H1 (cell line): ENCODE results near the gene CRYBB3. TPM values are rescaled to one million over a fixed set of nuclear protein-coding genes. Genes with fewer than 3 reads are reported as not detected.

Source experiments
- CTCF ChIA-PET: fragments of 300-600 bp; sonication (Branson Sonifier 250); formaldehyde crosslinking; loops from one replicate; lab custom pipeline; 2021; ENCODE audit not compliant: partially characterized antibody; lab: Charles Lee
- POLR2A ChIA-PET: fragments of 300-600 bp; sonication (Branson Sonifier 250); formaldehyde crosslinking; loops from one replicate; lab custom pipeline; 2021; ENCODE audit warnings: inconsistent platforms; ENCODE audit not compliant: partially characterized antibody; lab: Charles Lee
- DNase-seq, 2 experiments: peaks; one replicate each; pipeline versions ENCODE4 v3.0.0 to v3.0.0-alpha.2; 2010 to 2022; ENCODE audit warnings: low spot score in 2 of 2, low read depth in 1 of 2, mixed read lengths in 1 of 2
- FAIRE-seq: peaks from 2 replicates; lab custom pipeline; 2011; peaks lifted over from hg19 to GRCh38; lab: Jason Lieb, UNC
- H2AFZ ChIP-seq: 2 replicates; pipeline ENCODE4 v1.8.1; 2012; ENCODE audit warnings: low read length, inconsistent platforms
- H2AK5ac ChIP-seq: 2 replicates; pipeline ENCODE4 v1.6.1; 2013; ENCODE audit warnings: low read depth, low read length
- H2BK120ac ChIP-seq: replicated peaks from 2 replicates; pipeline ENCODE3; 2013; ENCODE audit warnings: low read depth, low read length, inconsistent platforms
- H2BK12ac ChIP-seq: 2 replicates; pipeline ENCODE4 v1.6.1; 2013; ENCODE audit warnings: low read depth, low read length
- H2BK15ac ChIP-seq: 2 replicates; pipeline ENCODE4 v1.6.1; 2013; ENCODE audit warnings: low read length
- H2BK20ac ChIP-seq: 2 replicates; pipeline ENCODE4 v1.6.1; 2013; ENCODE audit warnings: low read length
- H2BK5ac ChIP-seq: 2 replicates; pipeline ENCODE4 v1.6.1; 2013; ENCODE audit warnings: low read depth, low read length
- H3K14ac ChIP-seq: 2 replicates; pipeline ENCODE4 v1.6.1; 2013; ENCODE audit warnings: inconsistent platforms; ENCODE audit not compliant: insufficient read length
- H3K18ac ChIP-seq: 2 replicates; pipeline ENCODE4 v1.6.1; 2013; ENCODE audit warnings: low read length; ENCODE audit errors: extremely low read depth
- H3K23ac ChIP-seq: 2 replicates; pipeline ENCODE4 v1.6.1; 2013; ENCODE audit warnings: inconsistent platforms; ENCODE audit not compliant: insufficient read length
- H3K23me2 ChIP-seq: 2 replicates; pipeline ENCODE4 v1.6.1; 2013; ENCODE audit warnings: low read depth, low read length
- H3K27ac ChIP-seq: 2 replicates; pipeline ENCODE4 v1.6.1; 2011; ENCODE audit warnings: low read depth, low read length, inconsistent platforms
- H3K27me3 ChIP-seq, 4 experiments: replicated peaks in 1 of 4; 1 replicate in 1 of 4; 2 replicates in 3 of 4; pipeline versions ENCODE4 v1.6.1 to v1.8.1; 2011 to 2013; ENCODE audit warnings: low read length in 3 of 4, mild to moderate bottlenecking in 3 of 4, inconsistent platforms in 2 of 4, mixed read lengths in 2 of 4, moderate library complexity in 1 of 4; ENCODE audit not compliant: control insufficient read depth in 3 of 4, insufficient read depth in 3 of 4; ENCODE audit errors: extremely low read depth in 1 of 4
- H3K36me3 ChIP-seq, 4 experiments: 2 replicates each; pipeline versions ENCODE4 v1.6.1 to v1.8.1; 2011 to 2013; ENCODE audit warnings: mild to moderate bottlenecking in 4 of 4, low read length in 3 of 4, moderate library complexity in 2 of 4, control low read depth in 1 of 4, inconsistent platforms in 1 of 4; ENCODE audit not compliant: insufficient read depth in 4 of 4, control insufficient read depth in 2 of 4
- H3K4ac ChIP-seq: replicated peaks from 2 replicates; pipeline ENCODE3; 2013; ENCODE audit warnings: low read length, low read depth, mixed read lengths, inconsistent platforms; ENCODE audit not compliant: insufficient read length
- H3K4me1 ChIP-seq, 4 experiments: replicated peaks in 1 of 4; 1 replicate in 1 of 4; 2 replicates in 3 of 4; pipeline versions ENCODE4 v1.6.1 to v1.8.1; 2011 to 2013; ENCODE audit warnings: low read length in 3 of 4, inconsistent platforms in 2 of 4, mixed read lengths in 1 of 4; ENCODE audit not compliant: insufficient read depth in 4 of 4, control insufficient read depth in 3 of 4
- H3K4me2 ChIP-seq, 2 experiments: 2 replicates each; pipeline versions ENCODE4 v1.6.1 to v1.8.1; 2011 to 2013; ENCODE audit warnings: low read depth in 2 of 2, low read length in 2 of 2, control low read depth in 1 of 2, inconsistent platforms in 1 of 2, mild to moderate bottlenecking in 1 of 2; ENCODE audit not compliant: insufficient read depth in 1 of 2
- H3K4me3 ChIP-seq, 4 experiments: fragments of 200-600, 300-600 bp in 1 of 4; sonication (generic), shearing (Covaris generic), sonication (Bioruptor Twin) in 1 of 4; 2 replicates each; pipeline versions ENCODE4 v1.5.1 to v1.8.1; 2011 to 2016; ENCODE audit warnings: low read length in 4 of 4, low read depth in 3 of 4, control low read depth in 2 of 4, inconsistent platforms in 2 of 4, mild to moderate bottlenecking in 2 of 4, mixed read lengths in 1 of 4, moderate library complexity in 1 of 4; ENCODE audit not compliant: insufficient read depth in 2 of 4; ENCODE audit errors: extremely low read depth in 1 of 4
- H3K56ac ChIP-seq: replicated peaks from 2 replicates; pipeline ENCODE3; 2013; ENCODE audit warnings: low read depth, mild to moderate bottlenecking, mixed read lengths, low read length, inconsistent platforms; ENCODE audit not compliant: insufficient read length
- H3K79me1 ChIP-seq: 2 replicates; pipeline ENCODE4 v1.6.1; 2013; ENCODE audit warnings: low read depth, low read length, control low read depth
- H3K79me2 ChIP-seq, 2 experiments: 2 replicates each; pipeline versions ENCODE4 v1.6.1 to v1.8.1; 2012 to 2013; ENCODE audit warnings: low read length in 2 of 2, mild to moderate bottlenecking in 2 of 2, inconsistent platforms in 1 of 2; ENCODE audit not compliant: insufficient read depth in 2 of 2, control insufficient read depth in 1 of 2
- H3K9ac ChIP-seq, 4 experiments: replicated peaks in 1 of 4; 1 replicate in 1 of 4; 2 replicates in 3 of 4; pipeline versions ENCODE4 v1.6.1 to v1.8.1; 2011 to 2013; ENCODE audit warnings: low read depth in 3 of 4, low read length in 3 of 4, control low read depth in 2 of 4, mild to moderate bottlenecking in 2 of 4, moderate library complexity in 2 of 4, inconsistent platforms in 1 of 4; ENCODE audit errors: extremely low read depth in 1 of 4
- H3K9me3 ChIP-seq, 2 experiments: 2 replicates each; pipeline versions ENCODE4 v1.6.1 to v1.8.1; 2012 to 2013; ENCODE audit warnings: mild to moderate bottlenecking in 2 of 2, moderate library complexity in 2 of 2, control low read depth in 1 of 2, inconsistent platforms in 1 of 2, low read depth in 1 of 2, low read length in 1 of 2, mixed read lengths in 1 of 2; ENCODE audit not compliant: insufficient read depth in 2 of 2
- H4K20me1 ChIP-seq, 2 experiments: replicated peaks in 1 of 2; 2 replicates each; pipeline versions ENCODE3 to v1.8.1; 2011 to 2013; ENCODE audit warnings: inconsistent platforms in 2 of 2, low read length in 2 of 2, mild to moderate bottlenecking in 1 of 2; ENCODE audit not compliant: insufficient read depth in 2 of 2, control insufficient read depth in 1 of 2
- H4K5ac ChIP-seq: 2 replicates; pipeline ENCODE4 v1.6.1; 2013; ENCODE audit warnings: low read length, low read depth, mixed read lengths, inconsistent platforms; ENCODE audit not compliant: insufficient read length
- H4K8ac ChIP-seq: 2 replicates; pipeline ENCODE4 v1.8.0; 2013; ENCODE audit warnings: mild to moderate bottlenecking, moderate library complexity, low read length, inconsistent platforms; ENCODE audit not compliant: insufficient read depth; ENCODE audit errors: extremely low read depth
- H4K91ac ChIP-seq: replicated peaks from 2 replicates; pipeline ENCODE3; 2013; ENCODE audit warnings: low read length, mixed read lengths, inconsistent platforms; ENCODE audit not compliant: insufficient read length
- HDAC2 ChIP-seq, 2 experiments: fragments of 300-600 bp in 1 of 2; sonication (generic) in 1 of 2; IDR thresholded peaks; 2 replicates each; pipeline ENCODE4 v1.6.1; 2011 to 2012; ENCODE audit warnings: low read depth in 2 of 2, low read length in 2 of 2, mild to moderate bottlenecking in 2 of 2, moderate library complexity in 2 of 2, borderline replicate concordance in 1 of 2, inconsistent platforms in 1 of 2
- POLR2A ChIP-seq, 2 experiments: IDR thresholded peaks; 1 replicate in 1 of 2; 2 replicates in 1 of 2; pipeline ENCODE4 v1.6.1; 2011; ENCODE audit warnings: low read depth in 2 of 2, low read length in 2 of 2, mild to moderate bottlenecking in 2 of 2; ENCODE audit errors: control extremely low read depth in 1 of 2
- SRF ChIP-seq: IDR thresholded peaks from 2 replicates; pipeline ENCODE4 v1.6.1; 2011; ENCODE audit warnings: mild to moderate bottlenecking, low read depth, low read length, moderate library complexity
- TAF7 ChIP-seq: optimal IDR thresholded peaks from 2 replicates; pipeline ENCODE3; 2011; ENCODE audit warnings: low read depth, mild to moderate bottlenecking, inconsistent platforms, low read length, moderate library complexity, borderline replicate concordance
- YY1 ChIP-seq: IDR thresholded peaks from 2 replicates; pipeline ENCODE4 v1.6.1; 2011; ENCODE audit warnings: low read depth, mild to moderate bottlenecking, low read length
- WGBS, 2 experiments: shearing (Covaris generic) in 1 of 2; methylation state at CpG; one replicate each; pipeline versions ENCODE4 v1.1.6 to v1.1.7; 2013 to 2015; ENCODE audit warnings: low lambda C conversion rate in 2 of 2, mixed read lengths in 2 of 2, inconsistent platforms in 1 of 2, low coverage in 1 of 2, missing lambda C conversion rate in 1 of 2; ENCODE audit not compliant: insufficient replicate concordance in 2 of 2, insufficient coverage in 1 of 2, insufficient read length in 1 of 2; ENCODE audit errors: extremely low coverage in 1 of 2, missing lambda C conversion rate in 1 of 2; 5-methylcytosine and 5-hydroxymethylcytosine counted together
- polyA plus RNA-seq, 7 experiments: library from polyadenylated mRNA; depleted of rRNA in 3 of 7; stranded (reverse) in 5 of 7; unstranded in 2 of 7; fragments of >200 nt in 5 of 7; fragments of 200-250 nt in 2 of 7; gene quantifications; 1 replicate in 5 of 7; 2 replicates in 1 of 7; 4 replicates in 1 of 7; pipeline versions ENCODE4 v1.2.1 to v1.2.3, GENCODE V29; 2011 to 2013; ENCODE audit warnings: missing spikeins in 2 of 7, mixed read lengths in 2 of 7
- total RNA-seq: library from RNA; stranded (reverse); fragmentation: NEBNext Ultra II Directional; extraction: Animal tissue kit (Norgen Biotek cat#: 25700); gene quantifications from 2 replicates; pipeline ENCODE4 v1.2.1, GENCODE V29; 2021

CRYBB3 gene
- total and polyA plus RNA-seq, 2 of the 8 experiments (the other 6 are each of a cell fraction or from before 2014, with no cell fraction given): 0.44 to 0.58 TPM

GRCh38 chr22:25186140-25186539 lies 13.5 kb upstream of the CRYBB3 start:
- TF ChIP-seq TAF7: no peak
- no peak for TF ChIP-seq YY1
- TF ChIP-seq POLR2A (IDR thresholded peaks at IDR 0.05; ENCODE audit: control extremely low read depth in 1 of 2, low read depth in 2 of 2, low read length in 2 of 2): no peak
- no peak for TF ChIP-seq SRF
- TF ChIP-seq HDAC2 (IDR thresholded peaks at IDR 0.05; ENCODE audit: borderline replicate concordance in 1 of 2, low read depth in 2 of 2, low read length in 2 of 2): no peak
- TF ChIP-seq, all 59 proteins: peak for 0
- Histone ChIP-seq H2AFZ (no peak overlapping the region), H3K9ac (no peak overlapping the region), H3K79me2 (no peaks in the 10 kb centered on the region), H4K20me1 (peaks cover 0 to 2% of the 10 kb centered on the region in 2 experiments), H3K36me3 (peaks cover 0 to 3% (median 0%) of the 10 kb centered on the region in 4 experiments; a peak in 2 of 8 replicates), H2AK5ac (no peak overlapping the region), H2BK15ac (no peak overlapping the region), H4K91ac (no peak overlapping the region), H3K56ac (no peak overlapping the region), H3K4me3 (no peak overlapping the region), H2BK120ac (no peak overlapping the region), H3K23me2 (no peaks in the 10 kb centered on the region), H2BK20ac (no peak overlapping the region), H3K9me3 (no peaks in the 10 kb centered on the region; a peak in 1 of 4 replicates), H3K4ac (no peak overlapping the region), H3K4me2 (no peak overlapping the region), H3K23ac (no peak overlapping the region), H4K5ac (no peak overlapping the region), H4K8ac (no peak overlapping the region), H3K79me1 (no peaks in the 10 kb centered on the region), H2BK5ac (no peak overlapping the region), H3K4me1 (no peaks in the 10 kb centered on the region), H2BK12ac (no peak overlapping the region), H3K27ac (no peak overlapping the region), H3K27me3 (no peaks in the 10 kb centered on the region), H3K18ac (no peak overlapping the region), H3K14ac (no peak overlapping the region)
- DNase-seq (no peak), FAIRE-seq (no peak)
- 79% methylated on average over 3 of the region's 3 CpGs; no CpG with 5 or more reads in 1 of the 2 experiments for WGBS, 2 experiments
- POLR2A ChIA-PET: no interaction called here
- CTCF ChIA-PET: interaction anchor here (1.2 to 2.3 kb wide), 6 partner anchors 16 to 1144 kb away, joined by 3 to 6 read pairs (median 4); no protein-coding TSS in a partner anchor
